Lower leg skin (tissue), 4 donors: Measurements from ENCODE around the gene INTS7. TPM values are rescaled to one million over a fixed set of nuclear protein-coding genes. Genes with fewer than 3 reads are reported as not detected.

Experiments used
- DNase-seq, 2 donors: peaks; one replicate each; pipeline ENCODE4 v3.0.0-alpha.2; 2019; ENCODE audit warnings: low spot score in 2 of 2
- H3K4me3 ChIP-seq: fragments of 200-600 bp; sonication (generic); 2 replicates; pipeline ENCODE4 v1.5.1; 2017; ENCODE audit warnings: mild to moderate bottlenecking, low read depth; ENCODE audit not compliant: poor library complexity, severe bottlenecking
- CTCF ChIP-seq, 3 donors: fragments of 450-650 bp; IDR thresholded peaks; one replicate each; pipeline ENCODE4 v1.5.1; 2016; ENCODE audit warnings: antibody characterized with exemption in 3 of 3, mild to moderate bottlenecking in 3 of 3, moderate library complexity in 2 of 3
- POLR2A ChIP-seq, 2 donors: fragments of 450-650 bp; IDR thresholded peaks; one replicate each; pipeline ENCODE4 v1.6.1; 2016 to 2017; ENCODE audit warnings: antibody characterized with exemption in 2 of 2, mild to moderate bottlenecking in 1 of 2, moderate library complexity in 1 of 2
- WGBS, 2 donors: methylation state at CpG; one replicate each; pipeline ENCODE4 v1.1.5; 2018; 5-methylcytosine and 5-hydroxymethylcytosine counted together
- intact Hi-C: fragments of 100-400 bp; cut with DNase I; formaldehyde crosslinking; loops from one replicate; pipeline ENCODE4 v1.15.0; 2023; ENCODE audit warnings: low total_unique reads
- total RNA-seq, 4 donors: library from RNA; depleted of rRNA; stranded (reverse); fragments of >200 nt; gene quantifications; one replicate each; pipeline ENCODE4 v1.1.0, GENCODE V29; 2016

Gene INTS7
- total RNA-seq, 4 donors from 2014 or later = 8.5 to 15.5 (median 11.0) TPM

GRCh38 chr1:212062832-212063438 lies 27.6 kb upstream of the INTS7 start:
- 81 to 83% methylated on average over 5 of the region's 5 CpGs for WGBS, 2 donors
- H3K4me3 ChIP-seq = no peak overlapping the region
- intact Hi-C loops = no loop called here
- TF ChIP-seq CTCF (IDR thresholded peaks at IDR 0.05) = no peak
- no peak for TF ChIP-seq POLR2A (IDR thresholded peaks at IDR 0.05)
- no peak for DNase-seq

- TF ChIP-seq CTCF (IDR thresholded peaks at IDR 0.05) (no peak), POLR2A (IDR thresholded peaks at IDR 0.05) (no peak)
- 70 to 74% methylated on average over 6 of the region's 6 CpGs for WGBS, 2 donors
- no peak for DNase-seq
- intact Hi-C loops = no loop called here
- no peak overlapping the region for H3K4me3 ChIP-seq
These were observed 25.5 kb upstream of the INTS7 start for GRCh38 chr1:212060632-212061472.

- 82 to 100% methylated on average over 2 of the region's 2 CpGs for WGBS, 2 donors
- no peak overlapping the region for H3K4me3 ChIP-seq
- DNase-seq = no peak
- intact Hi-C loops = no loop called here
- TF ChIP-seq POLR2A (IDR thresholded peaks at IDR 0.05) = no peak
- TF ChIP-seq CTCF (IDR thresholded peaks at IDR 0.05) = no peak
These were observed 20.0 kb upstream of the INTS7 start for GRCh38 chr1:212055333-212055732.

- intact Hi-C loops = no loop called here
- TF ChIP-seq CTCF (IDR thresholded peaks at IDR 0.05) = no peak
- TF ChIP-seq POLR2A (IDR thresholded peaks at IDR 0.05) = no peak
- 90 to 100% methylated on average over 1 of the region's 1 CpG for WGBS, 2 donors
- no peak for DNase-seq
- no peak overlapping the region for H3K4me3 ChIP-seq
These were observed 18.6 kb upstream of the INTS7 start for GRCh38 chr1:212053993-212054392.

- WGBS, 2 donors = 92 to 97% methylated on average over 2 of the region's 2 CpGs
These were observed 10.6 kb upstream of the INTS7 start for GRCh38 chr1:212045981-212046380.

More at GRCh38 chr1:212045981-212046380, 10.6 kb upstream of the INTS7 start:
- intact Hi-C loops = no loop called here
- TF ChIP-seq CTCF (IDR thresholded peaks at IDR 0.05) (no peak), POLR2A (IDR thresholded peaks at IDR 0.05) (no peak)
- no peak overlapping the region for H3K4me3 ChIP-seq
- DNase-seq = no peak
